OCI-LY7 (cell line): Measurements from ENCODE around the gene GALNT7.

Experiments
- EZH2phosphoT487 ChIP-seq: fragments of 200-600 bp; sonication (generic); IDR thresholded peaks from 2 replicates; pipeline ENCODE4 v1.6.1; 2018; ENCODE audit warnings: low read depth, borderline replicate concordance, mild to moderate bottlenecking, mixed run types, antibody characterized with exemption, low read length, moderate library complexity, mixed read lengths
- TF ChIP-seq, protein P1 (sequence below): fragments of 200-600 bp; sonication (generic); conservative IDR thresholded peaks from 2 replicates; pipeline ENCODE4 v1.5.1; 2014; ENCODE audit warnings: mild to moderate bottlenecking, antibody characterized with exemption, low read length, moderate library complexity, mixed read lengths

- TF ChIP-seq, protein P1, sequence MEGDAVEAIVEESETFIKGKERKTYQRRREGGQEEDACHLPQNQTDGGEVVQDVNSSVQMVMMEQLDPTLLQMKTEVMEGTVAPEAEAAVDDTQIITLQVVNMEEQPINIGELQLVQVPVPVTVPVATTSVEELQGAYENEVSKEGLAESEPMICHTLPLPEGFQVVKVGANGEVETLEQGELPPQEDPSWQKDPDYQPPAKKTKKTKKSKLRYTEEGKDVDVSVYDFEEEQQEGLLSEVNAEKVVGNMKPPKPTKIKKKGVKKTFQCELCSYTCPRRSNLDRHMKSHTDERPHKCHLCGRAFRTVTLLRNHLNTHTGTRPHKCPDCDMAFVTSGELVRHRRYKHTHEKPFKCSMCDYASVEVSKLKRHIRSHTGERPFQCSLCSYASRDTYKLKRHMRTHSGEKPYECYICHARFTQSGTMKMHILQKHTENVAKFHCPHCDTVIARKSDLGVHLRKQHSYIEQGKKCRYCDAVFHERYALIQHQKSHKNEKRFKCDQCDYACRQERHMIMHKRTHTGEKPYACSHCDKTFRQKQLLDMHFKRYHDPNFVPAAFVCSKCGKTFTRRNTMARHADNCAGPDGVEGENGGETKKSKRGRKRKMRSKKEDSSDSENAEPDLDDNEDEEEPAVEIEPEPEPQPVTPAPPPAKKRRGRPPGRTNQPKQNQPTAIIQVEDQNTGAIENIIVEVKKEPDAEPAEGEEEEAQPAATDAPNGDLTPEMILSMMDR: no peak
- TF ChIP-seq EZH2phosphoT487: no peak
Observed at GRCh38 chr4:173275150-173275549, 106.5 kb downstream of the GALNT7 start.
